ENCODE measurements around the gene TEDC2. TPM values are rescaled to one million over a fixed set of nuclear protein-coding genes. Genes with fewer than 3 reads are reported as not detected.

Gene TEDC2
- total and polyA plus RNA-seq, 9 of the 15 experiments (the other 6 are each of a cell fraction or from before 2014, with no cell fraction given) = 0.75 to 57.0 (median 17.6) TPM

DNA sequence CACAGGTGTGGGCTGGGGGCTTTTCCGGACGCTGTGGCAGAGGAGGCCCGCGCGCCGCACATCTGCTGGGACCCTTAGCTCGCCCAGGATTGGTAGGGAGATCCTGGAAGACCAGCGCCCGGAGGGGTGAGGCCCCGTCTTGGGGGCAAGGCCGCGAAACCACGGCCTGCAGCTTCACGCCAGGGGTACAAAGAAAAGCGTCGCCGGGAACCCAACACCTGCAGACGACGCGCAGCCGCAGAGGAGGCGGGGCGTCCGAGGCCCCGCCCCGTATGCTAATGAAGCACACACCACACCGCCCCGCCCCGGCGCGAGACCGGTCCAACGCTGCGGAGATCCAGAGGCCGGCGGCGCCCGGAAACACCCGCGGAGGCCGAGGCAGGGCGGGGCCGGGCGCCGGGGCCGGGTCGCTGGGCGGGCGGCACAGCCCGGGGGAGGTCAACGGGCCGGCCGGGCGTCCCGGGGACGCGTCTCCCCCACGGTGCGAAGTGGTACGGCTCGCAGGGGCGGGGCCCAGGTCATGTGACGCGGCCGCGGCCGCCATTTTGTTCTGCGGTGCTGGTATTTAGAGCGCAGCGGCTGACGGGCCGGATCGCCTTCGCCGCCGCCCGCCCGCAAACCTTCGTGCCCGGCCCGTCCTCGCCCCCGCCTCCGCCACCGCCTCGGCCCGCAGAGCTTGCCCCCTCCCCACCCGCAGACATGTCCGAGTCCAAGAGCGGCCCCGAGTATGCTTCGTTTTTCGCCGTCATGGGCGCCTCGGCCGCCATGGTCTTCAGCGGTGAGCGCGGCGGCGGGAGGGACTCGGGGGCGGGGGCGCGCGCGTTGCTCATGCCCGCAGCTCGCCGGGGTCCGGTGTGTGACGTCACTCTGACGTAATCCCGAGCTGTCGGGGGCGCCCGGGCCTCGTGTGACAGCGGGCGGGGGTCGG is 53.8 kb downstream of the TEDC2 start, which contains the start of gene ATP6V0C (continued):
- TF ChIP-seq DIDO1 (tag; IDR thresholded peaks at IDR 0.05; ENCODE audit: low read depth) = no peak
- TF ChIP-seq, protein P1, sequence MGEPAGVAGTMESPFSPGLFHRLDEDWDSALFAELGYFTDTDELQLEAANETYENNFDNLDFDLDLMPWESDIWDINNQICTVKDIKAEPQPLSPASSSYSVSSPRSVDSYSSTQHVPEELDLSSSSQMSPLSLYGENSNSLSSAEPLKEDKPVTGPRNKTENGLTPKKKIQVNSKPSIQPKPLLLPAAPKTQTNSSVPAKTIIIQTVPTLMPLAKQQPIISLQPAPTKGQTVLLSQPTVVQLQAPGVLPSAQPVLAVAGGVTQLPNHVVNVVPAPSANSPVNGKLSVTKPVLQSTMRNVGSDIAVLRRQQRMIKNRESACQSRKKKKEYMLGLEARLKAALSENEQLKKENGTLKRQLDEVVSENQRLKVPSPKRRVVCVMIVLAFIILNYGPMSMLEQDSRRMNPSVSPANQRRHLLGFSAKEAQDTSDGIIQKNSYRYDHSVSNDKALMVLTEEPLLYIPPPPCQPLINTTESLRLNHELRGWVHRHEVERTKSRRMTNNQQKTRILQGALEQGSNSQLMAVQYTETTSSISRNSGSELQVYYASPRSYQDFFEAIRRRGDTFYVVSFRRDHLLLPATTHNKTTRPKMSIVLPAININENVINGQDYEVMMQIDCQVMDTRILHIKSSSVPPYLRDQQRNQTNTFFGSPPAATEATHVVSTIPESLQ (CRISPR knock-in tag; IDR thresholded peaks at IDR 0.05) = no peak
- no peak for TF ChIP-seq RFX1 (IDR thresholded peaks at IDR 0.05)
- TF ChIP-seq SUPT5H (IDR thresholded peaks at IDR 0.05) = peak; percentile 94
- no peak for TF ChIP-seq NR2F6 (CRISPR knock-in tag; IDR thresholded peaks at IDR 0.05)
- TF ChIP-seq, protein P2, sequence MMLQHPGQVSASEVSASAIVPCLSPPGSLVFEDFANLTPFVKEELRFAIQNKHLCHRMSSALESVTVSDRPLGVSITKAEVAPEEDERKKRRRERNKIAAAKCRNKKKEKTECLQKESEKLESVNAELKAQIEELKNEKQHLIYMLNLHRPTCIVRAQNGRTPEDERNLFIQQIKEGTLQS (IDR thresholded peaks at IDR 0.05) = peak; percentile 89
- TF ChIP-seq, protein P2 (CRISPR knock-in tag; conservative IDR thresholded peaks at IDR 0.05) = no peak
- TF ChIP-seq, protein P3, sequence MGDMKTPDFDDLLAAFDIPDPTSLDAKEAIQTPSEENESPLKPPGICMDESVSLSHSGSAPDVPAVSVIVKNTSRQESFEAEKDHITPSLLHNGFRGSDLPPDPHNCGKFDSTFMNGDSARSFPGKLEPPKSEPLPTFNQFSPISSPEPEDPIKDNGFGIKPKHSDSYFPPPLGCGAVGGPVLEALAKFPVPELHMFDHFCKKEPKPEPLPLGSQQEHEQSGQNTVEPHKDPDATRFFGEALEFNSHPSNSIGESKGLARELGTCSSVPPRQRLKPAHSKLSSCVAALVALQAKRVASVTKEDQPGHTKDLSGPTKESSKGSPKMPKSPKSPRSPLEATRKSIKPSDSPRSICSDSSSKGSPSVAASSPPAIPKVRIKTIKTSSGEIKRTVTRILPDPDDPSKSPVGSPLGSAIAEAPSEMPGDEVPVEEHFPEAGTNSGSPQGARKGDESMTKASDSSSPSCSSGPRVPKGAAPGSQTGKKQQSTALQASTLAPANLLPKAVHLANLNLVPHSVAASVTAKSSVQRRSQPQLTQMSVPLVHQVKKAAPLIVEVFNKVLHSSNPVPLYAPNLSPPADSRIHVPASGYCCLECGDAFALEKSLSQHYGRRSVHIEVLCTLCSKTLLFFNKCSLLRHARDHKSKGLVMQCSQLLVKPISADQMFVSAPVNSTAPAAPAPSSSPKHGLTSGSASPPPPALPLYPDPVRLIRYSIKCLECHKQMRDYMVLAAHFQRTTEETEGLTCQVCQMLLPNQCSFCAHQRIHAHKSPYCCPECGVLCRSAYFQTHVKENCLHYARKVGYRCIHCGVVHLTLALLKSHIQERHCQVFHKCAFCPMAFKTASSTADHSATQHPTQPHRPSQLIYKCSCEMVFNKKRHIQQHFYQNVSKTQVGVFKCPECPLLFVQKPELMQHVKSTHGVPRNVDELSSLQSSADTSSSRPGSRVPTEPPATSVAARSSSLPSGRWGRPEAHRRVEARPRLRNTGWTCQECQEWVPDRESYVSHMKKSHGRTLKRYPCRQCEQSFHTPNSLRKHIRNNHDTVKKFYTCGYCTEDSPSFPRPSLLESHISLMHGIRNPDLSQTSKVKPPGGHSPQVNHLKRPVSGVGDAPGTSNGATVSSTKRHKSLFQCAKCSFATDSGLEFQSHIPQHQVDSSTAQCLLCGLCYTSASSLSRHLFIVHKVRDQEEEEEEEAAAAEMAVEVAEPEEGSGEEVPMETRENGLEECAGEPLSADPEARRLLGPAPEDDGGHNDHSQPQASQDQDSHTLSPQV (IDR thresholded peaks at IDR 0.05) = no peak
- TF ChIP-seq, protein P4, sequence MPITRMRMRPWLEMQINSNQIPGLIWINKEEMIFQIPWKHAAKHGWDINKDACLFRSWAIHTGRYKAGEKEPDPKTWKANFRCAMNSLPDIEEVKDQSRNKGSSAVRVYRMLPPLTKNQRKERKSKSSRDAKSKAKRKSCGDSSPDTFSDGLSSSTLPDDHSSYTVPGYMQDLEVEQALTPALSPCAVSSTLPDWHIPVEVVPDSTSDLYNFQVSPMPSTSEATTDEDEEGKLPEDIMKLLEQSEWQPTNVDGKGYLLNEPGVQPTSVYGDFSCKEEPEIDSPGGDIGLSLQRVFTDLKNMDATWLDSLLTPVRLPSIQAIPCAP (CRISPR knock-in tag; IDR thresholded peaks at IDR 0.05; ENCODE audit: borderline replicate concordance) = no peak
- no peak for TF ChIP-seq ZNF165 (CRISPR knock-in tag; IDR thresholded peaks at IDR 0.05; ENCODE audit: borderline replicate concordance)
- TF ChIP-seq FOXP1 (CRISPR knock-in tag; IDR thresholded peaks at IDR 0.05) = no peak
- TF ChIP-seq FUS (optimal IDR thresholded peaks at IDR 0.05; ENCODE audit: low read depth, low read length) = no peak
- TF ChIP-seq, protein P5, sequence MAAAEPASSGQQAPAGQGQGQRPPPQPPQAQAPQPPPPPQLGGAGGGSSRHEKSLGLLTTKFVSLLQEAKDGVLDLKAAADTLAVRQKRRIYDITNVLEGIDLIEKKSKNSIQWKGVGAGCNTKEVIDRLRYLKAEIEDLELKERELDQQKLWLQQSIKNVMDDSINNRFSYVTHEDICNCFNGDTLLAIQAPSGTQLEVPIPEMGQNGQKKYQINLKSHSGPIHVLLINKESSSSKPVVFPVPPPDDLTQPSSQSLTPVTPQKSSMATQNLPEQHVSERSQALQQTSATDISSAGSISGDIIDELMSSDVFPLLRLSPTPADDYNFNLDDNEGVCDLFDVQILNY (CRISPR knock-in tag; IDR thresholded peaks at IDR 0.05) = no peak
- no peak for TF ChIP-seq NR3C1 (CRISPR knock-in tag; IDR thresholded peaks at IDR 0.05)
- TF ChIP-seq CBX8 (IDR thresholded peaks at IDR 0.05; ENCODE audit: borderline replicate concordance, extremely low read depth, low read depth, low read length, poor library complexity, severe bottlenecking) = no peak
- TF ChIP-seq, protein P6, sequence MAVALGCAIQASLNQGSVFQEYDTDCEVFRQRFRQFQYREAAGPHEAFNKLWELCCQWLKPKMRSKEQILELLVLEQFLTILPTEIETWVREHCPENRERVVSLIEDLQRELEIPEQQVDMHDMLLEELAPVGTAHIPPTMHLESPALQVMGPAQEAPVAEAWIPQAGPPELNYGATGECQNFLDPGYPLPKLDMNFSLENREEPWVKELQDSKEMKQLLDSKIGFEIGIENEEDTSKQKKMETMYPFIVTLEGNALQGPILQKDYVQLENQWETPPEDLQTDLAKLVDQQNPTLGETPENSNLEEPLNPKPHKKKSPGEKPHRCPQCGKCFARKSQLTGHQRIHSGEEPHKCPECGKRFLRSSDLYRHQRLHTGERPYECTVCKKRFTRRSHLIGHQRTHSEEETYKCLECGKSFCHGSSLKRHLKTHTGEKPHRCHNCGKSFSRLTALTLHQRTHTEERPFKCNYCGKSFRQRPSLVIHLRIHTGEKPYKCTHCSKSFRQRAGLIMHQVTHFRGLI (CRISPR knock-in tag; IDR thresholded peaks at IDR 0.05) = no peak

Data from K562 (cell line).